Hippocampal formation (tissue), 2 donors: ENCODE results near the gene TARS2.

Source experiments
- DNase-seq, 2 donors: peaks; one replicate each; lab custom pipeline; 2025; lab: John Stamatoyannopoulos, UW

The TARS2 gene

GRCh38 chr1:150536836-150537731 is 49.9 kb downstream of the TARS2 start:
- DNase-seq, result no peak

- no peak for DNase-seq
Measured at GRCh38 chr1:150537732-150538684, 50.8 kb downstream of the TARS2 start.

- DNase-seq, result no peak
Measured at GRCh38 chr1:150543500-150544143, 56.4 kb downstream of the TARS2 start.

GRCh38 chr1:150544204-150544603 is 57.0 kb downstream of the TARS2 start:
- DNase-seq, result no peak

DNA sequence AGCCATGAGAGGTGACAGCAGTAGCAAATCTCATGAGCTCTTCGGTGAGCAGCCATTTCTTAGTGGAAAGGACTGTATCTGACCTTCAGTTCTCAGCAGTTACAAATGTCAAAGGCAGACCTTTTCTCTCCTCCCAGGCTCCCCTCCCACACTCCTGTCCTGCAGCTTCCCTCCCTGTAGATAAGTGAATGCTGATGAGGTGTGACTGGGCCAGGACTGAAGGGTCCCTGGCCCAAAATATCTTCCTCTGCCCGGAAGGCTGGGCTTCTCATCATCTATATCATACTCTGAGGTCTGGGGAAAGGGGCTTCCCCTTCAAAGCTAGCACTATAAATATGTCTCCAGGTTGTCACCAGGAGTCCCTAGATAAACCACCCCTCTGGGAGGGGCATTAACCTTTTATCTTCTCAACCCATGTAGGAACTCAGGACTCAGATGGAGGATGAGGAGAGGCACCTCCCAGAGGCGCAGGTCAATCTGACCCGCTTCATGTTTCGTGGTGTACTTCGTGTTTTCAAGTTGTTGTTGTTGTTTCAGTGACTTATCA is 58.3 kb downstream of the TARS2 start:
- DNase-seq, result no peak

GRCh38 chr1:150546294-150546937 is 59.2 kb downstream of the TARS2 start:
- DNase-seq, result no peak

DNA sequence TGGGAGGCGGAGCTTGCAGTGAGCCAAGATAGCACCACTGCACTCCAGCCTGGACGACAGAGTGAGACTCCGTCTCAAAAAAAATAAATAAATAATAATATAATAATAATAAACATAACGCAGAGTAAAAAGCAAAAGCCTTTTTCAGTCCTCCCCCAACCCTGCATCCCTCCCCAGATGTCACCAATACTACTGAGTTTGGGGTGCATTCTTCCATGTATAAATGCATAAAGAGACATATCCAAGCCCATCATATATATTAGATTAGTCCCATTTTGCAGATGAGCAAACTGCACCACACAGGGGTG is 61.1 kb downstream of the TARS2 start:
- DNase-seq, result no peak

DNA sequence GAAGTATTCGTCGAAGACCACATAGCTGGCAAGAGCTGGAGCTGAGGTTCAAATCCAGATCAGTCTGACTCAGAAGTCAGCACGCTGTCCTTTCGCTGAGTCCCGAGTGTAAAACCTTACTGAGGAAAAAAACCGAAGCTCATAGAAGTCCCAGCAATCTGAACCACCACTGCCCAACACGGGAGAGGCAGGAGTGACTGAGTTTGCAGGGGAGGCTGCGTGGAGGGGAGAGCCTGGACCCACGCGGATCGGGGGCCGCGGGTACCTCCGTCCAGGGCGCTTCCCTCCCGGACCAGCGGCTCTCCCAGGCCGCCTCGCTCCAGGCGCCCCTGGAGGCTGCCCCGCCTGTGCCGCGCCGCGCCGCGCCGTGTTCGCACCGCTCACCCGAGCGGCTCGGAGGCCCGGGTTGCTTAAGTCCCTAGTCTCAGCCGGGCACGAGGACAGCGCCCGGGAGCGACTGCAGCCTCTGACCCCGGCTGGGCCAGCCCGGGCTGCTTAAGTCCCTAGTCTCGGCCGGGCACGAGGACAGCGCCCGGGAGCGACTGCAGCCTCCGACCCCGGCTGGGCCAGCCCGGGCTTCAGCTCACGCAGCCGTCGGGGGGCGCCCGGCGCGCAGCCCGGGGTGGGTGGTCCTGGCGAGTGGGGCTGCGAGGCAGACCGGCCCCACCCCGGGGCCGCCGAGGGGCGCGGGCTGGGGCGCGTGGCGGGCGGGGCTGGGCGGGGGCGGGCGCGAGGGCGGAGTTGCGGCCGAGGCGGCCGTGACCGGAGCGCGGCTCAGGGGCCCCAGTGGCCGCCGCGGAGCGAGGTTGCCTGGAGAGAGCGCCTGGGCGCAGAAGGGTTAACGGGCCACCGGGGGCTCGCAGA is 61.6 kb downstream of the TARS2 start, which contains the start of gene ADAMTSL4:
TSS of gene ADAMTSL4 (plus strand) at position 777 of the 864 bp plus-strand sequence. CDS start 2,881 bp downstream, outside the sequence.
- DNase-seq, result no peak

DNA sequence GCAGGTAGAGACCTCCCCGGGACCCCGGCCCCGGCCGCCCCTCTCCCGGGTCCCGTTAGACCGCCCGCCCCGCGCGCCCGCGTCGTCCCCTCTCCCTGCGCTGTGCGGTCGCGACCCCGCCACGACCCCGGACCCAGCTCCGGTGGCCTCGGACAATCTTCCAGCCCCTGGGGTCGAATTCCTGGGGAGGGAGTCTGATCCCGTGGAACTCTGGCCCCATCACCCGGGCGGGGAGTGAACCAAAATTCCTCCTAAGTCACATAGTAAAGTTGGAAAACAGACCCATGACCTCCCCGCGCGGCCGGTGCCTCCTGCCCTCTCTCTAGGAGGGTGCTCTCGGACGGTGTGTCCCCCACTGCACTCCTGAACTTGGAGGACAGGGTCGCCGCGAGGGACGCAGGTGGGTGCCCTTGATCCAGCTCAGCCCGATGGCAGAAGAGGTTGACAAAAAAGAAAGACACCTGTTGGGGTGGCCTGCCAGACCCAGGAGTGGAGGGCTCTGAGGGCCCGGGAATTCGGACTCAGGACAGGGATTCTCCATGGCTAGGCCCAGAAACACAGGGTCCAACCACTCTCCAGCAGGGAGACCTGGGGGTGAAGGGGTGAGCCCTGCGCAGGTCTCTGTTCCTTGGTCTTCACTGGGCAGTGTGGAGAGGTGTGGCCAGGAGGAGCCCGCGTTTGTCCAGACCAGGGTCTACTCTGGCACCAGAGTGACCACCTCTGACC is 62.4 kb downstream of the TARS2 start:
- DNase-seq, result no peak

GRCh38 chr1:150550222-150551050 is 63.2 kb downstream of the TARS2 start:
- no peak for DNase-seq

- no peak for DNase-seq
Measured at GRCh38 chr1:150551051-150551783, 64.0 kb downstream of the TARS2 start.

- no peak for DNase-seq
Measured at GRCh38 chr1:150551784-150552127, 64.5 kb downstream of the TARS2 start.

DNA sequence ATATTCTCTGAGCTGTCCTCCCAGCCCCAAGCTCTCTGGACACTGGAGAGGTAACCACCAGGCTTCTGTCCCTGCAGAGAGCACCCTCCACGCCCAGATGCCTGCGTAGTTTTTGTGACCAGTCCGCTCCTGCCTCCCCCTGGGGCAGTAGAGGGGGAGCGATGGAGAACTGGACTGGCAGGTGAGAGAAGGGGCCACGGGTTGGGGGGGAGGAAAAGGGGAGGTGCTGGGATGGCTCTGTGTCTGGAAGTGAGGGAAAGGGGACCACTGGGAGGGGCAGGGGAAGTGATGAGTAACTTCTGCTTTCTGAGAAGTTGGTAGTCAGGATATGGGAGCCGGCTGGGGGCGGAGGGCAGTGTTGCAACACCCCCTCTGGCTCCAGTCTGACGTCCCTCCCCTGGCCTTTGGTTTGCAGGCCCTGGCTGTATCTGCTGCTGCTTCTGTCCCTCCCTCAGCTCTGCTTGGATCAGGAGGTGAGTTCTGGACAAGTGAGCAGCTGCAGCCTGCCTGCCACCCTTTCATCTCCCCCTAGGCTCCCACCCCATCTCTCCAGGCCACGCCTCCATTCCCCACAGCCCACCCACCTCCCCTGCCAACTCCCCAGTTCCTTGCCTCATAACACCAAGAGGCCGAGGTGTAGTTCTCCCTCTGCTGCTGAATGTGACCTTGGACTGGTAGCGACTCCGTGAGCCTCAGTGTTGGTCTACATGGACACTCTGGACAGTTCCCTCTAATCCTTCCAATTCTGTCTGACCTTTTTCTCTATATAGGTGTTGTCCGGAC is 65.1 kb downstream of the TARS2 start:
- DNase-seq, result peak in 1 of 2 donors; percentile 26

- DNase-seq, result no peak
Measured at GRCh38 chr1:150552911-150553289, 65.7 kb downstream of the TARS2 start.

GRCh38 chr1:150553392-150554085 is 66.3 kb downstream of the TARS2 start:
- no peak for DNase-seq

GRCh38 chr1:150554086-150554452 is 66.8 kb downstream of the TARS2 start:
- no peak for DNase-seq
